ENCODE measurements around the gene WFDC13. TPM values are rescaled to one million over a fixed set of nuclear protein-coding genes. Genes with fewer than 3 reads are reported as not detected.

The WFDC13 gene
- total RNA-seq, 1 experiment from 2014 or later = not detected

DNA sequence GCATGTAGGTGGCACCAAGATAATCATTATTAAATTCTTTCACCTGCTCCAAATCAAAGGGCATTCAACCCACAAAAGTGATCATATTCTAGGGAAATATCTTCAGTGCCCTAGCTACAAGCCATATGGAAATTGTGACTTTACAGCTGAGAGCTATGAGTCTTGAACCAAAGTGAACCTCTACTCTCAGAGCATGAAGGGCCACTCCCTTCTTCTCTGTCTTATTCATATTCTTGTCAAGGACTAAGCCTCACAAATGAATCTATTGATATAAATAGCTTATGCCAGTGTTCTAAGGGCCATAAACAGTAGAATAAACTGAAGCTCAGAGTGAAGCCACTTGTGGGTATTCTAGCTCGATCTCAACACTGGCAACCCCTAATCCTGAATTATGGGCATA is 49.9 kb downstream of the WFDC13 start:
- Mint-ChIP-seq H3K9me3 (peaks cover 17 to 22% of the 10 kb centered on the region in 2 experiments), H3K36me3 (ENCODE audit: insufficient read depth in 1 of 3, low read depth in 3 of 3) (peaks cover 14 to 18% (median 18%) of the 10 kb centered on the region in 3 experiments), H3K27ac (no peak overlapping the region), H3K27me3 (ENCODE audit: low read depth) (no peaks in the 10 kb centered on the region; the same call in 1 of the 2 replicates), H3K4me1 (no peaks in the 10 kb centered on the region), H3K4me3 (no peak overlapping the region)
- no peak overlapping the region for H2AFZ ChIP-seq (ENCODE audit: low read length)
- H2BK12ac ChIP-seq (ENCODE audit: insufficient read length, low read depth, low read length) = no peak overlapping the region
- no peak overlapping the region for H3K27ac ChIP-seq (ENCODE audit: insufficient read length, low read depth, low read length)
- H3K79me2 ChIP-seq (ENCODE audit: insufficient read depth, low read length) = no peaks in the 10 kb centered on the region
- H4K5ac ChIP-seq (ENCODE audit: insufficient read length, low read depth, low read length) = no peak overlapping the region
- no peak overlapping the region for H4K8ac ChIP-seq (replicated peaks; ENCODE audit: insufficient read length, low read depth, low read length)
- no peak overlapping the region for H4K91ac ChIP-seq (ENCODE audit: insufficient read length, low read depth, low read length)
- H2AK5ac ChIP-seq (ENCODE audit: insufficient read length, low read length) = no peak overlapping the region
- no peaks in the 10 kb centered on the region for H3K23me2 ChIP-seq (ENCODE audit: insufficient read length, low read depth, low read length, poor library complexity, severe bottlenecking)
- no peak overlapping the region for H3K4me2 ChIP-seq (ENCODE audit: insufficient read depth, insufficient read length, low read length)
- no peak overlapping the region for H2BK120ac ChIP-seq (ENCODE audit: low read depth, low read length, poor library complexity, severe bottlenecking)
- H3K4ac ChIP-seq (ENCODE audit: low read depth, low read length) = no peak overlapping the region
- whole genome bisulfite sequencing (ENCODE audit: extremely low coverage, insufficient read length, low lambda C conversion rate) = no CpG with 5 or more reads among the region's 1 CpG
- no peak overlapping the region for H3T11ph ChIP-seq (ENCODE audit: low read length)
- H3K23ac ChIP-seq (ENCODE audit: insufficient read length, low read depth, low read length) = no peak overlapping the region
- H3K27me3 ChIP-seq (ENCODE audit: insufficient read depth, low read length) = no peaks in the 10 kb centered on the region
- no peaks in the 10 kb centered on the region for H3K4me1 ChIP-seq (ENCODE audit: insufficient read depth, low read length)
- DNase-seq = no peak
- no peaks in the 10 kb centered on the region for H3K9me3 ChIP-seq (ENCODE audit: control insufficient read depth, low read depth, low read length)
- no peak overlapping the region for H3K9ac ChIP-seq (ENCODE audit: extremely low read depth, insufficient read length, low read length)
- no peak overlapping the region for H2BK20ac ChIP-seq (ENCODE audit: low read depth, low read length, poor library complexity, severe bottlenecking)
- no peak overlapping the region for H3K18ac ChIP-seq (ENCODE audit: insufficient read length, low read depth, low read length)
- H2BK5ac ChIP-seq (ENCODE audit: insufficient read length, low read length) = no peak overlapping the region
- no peak overlapping the region for H3K14ac ChIP-seq (ENCODE audit: insufficient read depth, low read length)
- H3K79me1 ChIP-seq (ENCODE audit: insufficient read depth, low read depth, low read length, poor library complexity, severe bottlenecking) = no peaks in the 10 kb centered on the region
- H4K20me1 ChIP-seq (ENCODE audit: control insufficient read depth, insufficient read depth, insufficient read length) = no peaks in the 10 kb centered on the region
- no peak overlapping the region for H2BK15ac ChIP-seq (ENCODE audit: low read depth, low read length)
- TF ChIP-seq CTCF (conservative IDR thresholded peaks at IDR 0.05) = no peak
- no peak overlapping the region for H3K56ac ChIP-seq (ENCODE audit: insufficient read length, low read depth, low read length)

Measured in H9 (cell line).